Natural killer cell treated with Interleukin-12 subunit alpha and Interleukin-12 subunit beta and Interleukin-15 and Interleukin-18, amount 100 ng/mL, for 72 hours (primary cell): ENCODE data around the gene DHRS3. TPM values are rescaled to one million over a fixed set of nuclear protein-coding genes. Genes with fewer than 3 reads are reported as not detected.

Source experiments
- total RNA-seq, 2 donors: library from RNA; stranded (reverse); gene quantifications; one replicate each; pipeline ENCODE4 v1.2.3, GENCODE V29; 2022

DHRS3 gene
- total RNA-seq, 2 donors from 2014 or later, result 96.6 to 178 TPM

Other genes with a start within 250 kb of the DHRS3 start
- not detected for gene AADACL4, start 25.9 kb upstream of the DHRS3 start, total RNA-seq
- not detected for gene AADACL3, start 97.9 kb upstream of the DHRS3 start, total RNA-seq
- gene CFAP107, start 128.0 kb upstream of the DHRS3 start, total RNA-seq, result not detected
- gene PRAMEF12, start 155.5 kb upstream of the DHRS3 start, total RNA-seq, result not detected
- gene PRAMEF1, start 173.2 kb upstream of the DHRS3 start, total RNA-seq, result not detected
- not detected for gene PRAMEF11, start 213.2 kb upstream of the DHRS3 start, total RNA-seq
- gene HNRNPCL1, start 230.5 kb upstream of the DHRS3 start, total RNA-seq, result not detected
- not detected for gene PRAMEF2, start 238.9 kb upstream of the DHRS3 start, total RNA-seq